Fibroblast of villous mesenchyme (primary cell): ENCODE data around the gene SPR. TPM values are rescaled to one million over a fixed set of nuclear protein-coding genes. Genes with fewer than 3 reads are reported as not detected.

Source experiments
- DNase-seq: peaks from one replicate; pipeline ENCODE4 v3.0.0-alpha.2; 2010; ENCODE audit warnings: low read depth
- H3K4me3 ChIP-seq: 2 replicates; pipeline ENCODE4 v1.5.1; 2011; ENCODE audit warnings: low read depth, mild to moderate bottlenecking, low read length
- CTCF ChIP-seq: IDR thresholded peaks from 2 replicates; pipeline ENCODE4 v1.5.1; 2012; ENCODE audit warnings: low read depth, mild to moderate bottlenecking, low read length; ENCODE audit not compliant: insufficient read depth
- total RNA-seq: library from RNA; depleted of rRNA; stranded (reverse); fragments of >200 nt; gene quantifications from 2 replicates; pipeline ENCODE4 v1.2.3, GENCODE V29; 2012

Gene SPR
- total RNA-seq, 1 donor = 22.0 TPM

GRCh38 chr2:72848436-72849137 lies 38.6 kb upstream of the SPR start:
- TF ChIP-seq CTCF = no peak
- no peak for DNase-seq
- no peak overlapping the region for H3K4me3 ChIP-seq

GRCh38 chr2:72849138-72849462 lies 38.1 kb upstream of the SPR start:
- no peak for TF ChIP-seq CTCF
- no peak overlapping the region for H3K4me3 ChIP-seq
- DNase-seq = no peak

GRCh38 chr2:72851333-72851732 lies 35.9 kb upstream of the SPR start:
- H3K4me3 ChIP-seq = no peak overlapping the region
- no peak for DNase-seq
- TF ChIP-seq CTCF = no peak

GRCh38 chr2:72859831-72860262 lies 27.4 kb upstream of the SPR start:
- DNase-seq = peak; percentile 68
- TF ChIP-seq CTCF = peak; percentile 72

GRCh38 chr2:72862239-72862988 lies 24.8 kb upstream of the SPR start:
- TF ChIP-seq CTCF = peak; percentile 98
- peak; percentile 90 for DNase-seq
- peak overlapping the region; percentile 32 for H3K4me3 ChIP-seq

More at GRCh38 chr2:72859831-72860262, 27.4 kb upstream of the SPR start:
- no peak overlapping the region for H3K4me3 ChIP-seq

- DNase-seq = no peak
- TF ChIP-seq CTCF = no peak
- H3K4me3 ChIP-seq = no peak overlapping the region
Observed at GRCh38 chr2:72863046-72863445, 24.2 kb upstream of the SPR start.
